NT2/D1 (cell line): ENCODE results near the gene SV2C.

Source experiments
- SUZ12 ChIP-seq: IDR thresholded peaks from 2 replicates; pipeline ENCODE4 v1.6.1; 2011; ENCODE audit not compliant: insufficient read length, insufficient read depth; ENCODE audit errors: extremely low read depth
- ZNF274 ChIP-seq: IDR thresholded peaks from 2 replicates; pipeline ENCODE4 v1.6.1; 2011; ENCODE audit warnings: mild to moderate bottlenecking, low read depth, low read length

GRCh38 chr5:76289692-76290091 lies 206.5 kb downstream of the SV2C start:
- TF ChIP-seq ZNF274 (no peak), SUZ12 (no peak)
